BE2C (cell line): ENCODE data around the gene SKOR1.

Source experiments
- DNase-seq: peaks from one replicate; pipeline ENCODE4 v3.0.0-alpha.2; 2020
- H3K27me3 ChIP-seq: fragments of 250-450 bp; sonication (Bioruptor Pico); 2 replicates; pipeline ENCODE4 v1.5.1; 2020; ENCODE audit warnings: mild to moderate bottlenecking
- H3K36me3 ChIP-seq: fragments of 250-450 bp; sonication (Bioruptor Pico); 2 replicates; pipeline ENCODE4 v1.5.1; 2020; ENCODE audit warnings: mild to moderate bottlenecking
- H3K4me1 ChIP-seq: fragments of 250-450 bp; sonication (Bioruptor Pico); 2 replicates; pipeline ENCODE4 v1.5.1; 2020
- H3K4me3 ChIP-seq: 2 replicates; pipeline ENCODE4 v1.5.1; 2011; ENCODE audit warnings: low read depth, low read length
- H3K9me3 ChIP-seq: fragments of 250-450 bp; sonication (Bioruptor Pico); 2 replicates; pipeline ENCODE4 v1.5.1; 2020
- CTCF ChIP-seq: IDR thresholded peaks from 2 replicates; pipeline ENCODE4 v1.5.1; 2012; ENCODE audit warnings: mild to moderate bottlenecking, low read depth, low read length

The SKOR1 gene

GRCh38 chr15:67813104-67813634, 12.1 kb upstream of the SKOR1 start:
- Histone ChIP-seq H3K27me3 (peaks cover 27% of the 10 kb centered on the region), H3K4me3 (no peak overlapping the region), H3K4me1 (no peaks in the 10 kb centered on the region), H3K36me3 (no peaks in the 10 kb centered on the region), H3K9me3 (peaks cover 3% of the 10 kb centered on the region)
- DNase-seq = no peak
- no peak for TF ChIP-seq CTCF

- Histone ChIP-seq H3K27me3 (peaks cover 42% of the 10 kb centered on the region), H3K36me3 (no peaks in the 10 kb centered on the region), H3K4me1 (no peaks in the 10 kb centered on the region), H3K9me3 (peaks cover 3% of the 10 kb centered on the region), H3K4me3 (no peak overlapping the region)
- DNase-seq = no peak
- TF ChIP-seq CTCF = no peak
These were observed 10.2 kb upstream of the SKOR1 start for GRCh38 chr15:67815036-67815592.

GRCh38 chr15:67816668-67817067, 8.6 kb upstream of the SKOR1 start:
- Histone ChIP-seq H3K9me3 (peaks cover 3% of the 10 kb centered on the region), H3K4me1 (no peaks in the 10 kb centered on the region), H3K27me3 (peaks cover 51% of the 10 kb centered on the region), H3K36me3 (no peaks in the 10 kb centered on the region), H3K4me3 (no peak overlapping the region)
- no peak for TF ChIP-seq CTCF
- DNase-seq = no peak

GRCh38 chr15:67818464-67818863, 6.8 kb upstream of the SKOR1 start:
- no peak for TF ChIP-seq CTCF
- peaks cover 59% of the 10 kb centered on the region for H3K27me3 ChIP-seq
- no peaks in the 10 kb centered on the region for H3K36me3 ChIP-seq
- DNase-seq = no peak
- H3K9me3 ChIP-seq = peaks cover 3% of the 10 kb centered on the region
- no peak overlapping the region for H3K4me3 ChIP-seq
- H3K4me1 ChIP-seq = no peaks in the 10 kb centered on the region

- TF ChIP-seq CTCF = no peak
- peaks cover 3% of the 10 kb centered on the region for H3K9me3 ChIP-seq
- H3K36me3 ChIP-seq = no peaks in the 10 kb centered on the region
- H3K4me3 ChIP-seq = no peak overlapping the region
- no peak for DNase-seq
- peaks cover 70% of the 10 kb centered on the region for H3K27me3 ChIP-seq
- H3K4me1 ChIP-seq = no peaks in the 10 kb centered on the region
These were observed 5.7 kb upstream of the SKOR1 start for GRCh38 chr15:67819636-67820035.

- Histone ChIP-seq H3K9me3 (peaks cover 3% of the 10 kb centered on the region), H3K4me1 (no peaks in the 10 kb centered on the region), H3K36me3 (no peaks in the 10 kb centered on the region), H3K4me3 (no peak overlapping the region), H3K27me3 (peaks cover 78% of the 10 kb centered on the region)
- no peak for TF ChIP-seq CTCF
- DNase-seq = no peak
These were observed 5.0 kb upstream of the SKOR1 start for GRCh38 chr15:67820122-67820991.
